ENCODE measurements around the gene PAK5. TPM values are rescaled to one million over a fixed set of nuclear protein-coding genes. Genes with fewer than 3 reads are reported as not detected.

Gene PAK5
- total and polyA plus RNA-seq, 2 donors = 0.19 to 0.75 TPM

DNA sequence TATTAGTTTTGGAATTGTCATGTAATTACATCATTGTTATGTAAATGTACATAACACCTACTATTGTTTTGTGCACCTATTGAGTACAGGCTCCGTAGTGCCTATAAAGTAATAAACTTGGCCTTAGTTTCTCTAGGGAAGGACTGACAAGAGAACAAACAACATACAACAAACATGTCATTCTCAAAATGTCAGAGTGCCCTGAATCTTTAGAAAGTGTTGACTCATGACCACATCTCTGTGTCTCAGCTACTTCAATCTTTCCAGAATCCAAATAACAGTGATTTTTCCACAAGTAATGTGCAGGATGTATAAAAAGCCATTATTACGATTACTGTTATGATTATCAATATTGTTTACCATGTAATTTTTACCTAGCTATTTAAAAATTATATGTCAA lies 307.3 kb downstream of the PAK5 start:
- no peak overlapping the region for H3K4me3 ChIP-seq (ENCODE audit: low read length in 2 of 2)
- H3K27ac ChIP-seq (ENCODE audit: low read depth in 1 of 2, low read length in 1 of 2) = no peak overlapping the region
- H3K9me3 ChIP-seq (ENCODE audit: control insufficient read depth in 2 of 2, insufficient read depth in 1 of 2, low read length in 1 of 2) = no peaks in the 10 kb centered on the region
- H3K36me3 ChIP-seq (ENCODE audit: control insufficient read depth in 2 of 2, insufficient read depth in 2 of 2, low read length in 1 of 2) = no peaks in the 10 kb centered on the region
- peaks cover 0 to 2% of the 10 kb centered on the region in 2 donors for H3K27me3 ChIP-seq (ENCODE audit: control insufficient read depth in 2 of 2, insufficient read depth in 1 of 2, low read length in 1 of 2)
- H3K4me1 ChIP-seq (ENCODE audit: control insufficient read depth in 2 of 2, insufficient read depth in 2 of 2, low read length in 2 of 2) = no peaks in the 10 kb centered on the region
- no peak for DNase-seq (ENCODE audit: low read depth in 6 of 9, low spot score in 9 of 9)
- WGBS = 88% methylated on average over 2 of the region's 2 CpGs

DNA sequence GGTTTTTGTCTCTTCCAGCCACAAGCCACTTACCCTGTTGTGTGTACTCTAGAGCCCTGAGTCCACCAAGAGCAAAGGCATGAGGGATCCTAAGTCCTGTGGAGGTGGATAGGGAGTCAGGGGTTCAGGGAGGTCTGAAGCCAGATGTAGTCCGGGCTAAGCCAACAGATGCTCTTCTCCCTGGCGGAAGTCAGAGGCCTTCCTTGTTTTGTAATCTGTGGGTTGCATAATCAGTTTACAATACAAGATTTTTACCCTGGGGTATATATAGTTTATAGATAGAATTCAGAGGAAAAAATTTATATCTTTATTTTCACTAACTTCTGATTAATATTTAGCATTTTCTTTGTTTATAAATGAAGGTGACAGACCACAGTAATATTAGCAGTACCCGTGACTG lies 315.2 kb downstream of the PAK5 start:
- no peaks in the 10 kb centered on the region for H3K36me3 ChIP-seq (ENCODE audit: control insufficient read depth in 2 of 2, insufficient read depth in 2 of 2, low read length in 1 of 2)
- 78% methylated on average over 3 of the region's 3 CpGs for WGBS
- H3K9me3 ChIP-seq (ENCODE audit: control insufficient read depth in 2 of 2, insufficient read depth in 1 of 2, low read length in 1 of 2) = no peaks in the 10 kb centered on the region
- H3K27me3 ChIP-seq (ENCODE audit: control insufficient read depth in 2 of 2, insufficient read depth in 1 of 2, low read length in 1 of 2) = peaks cover 0 to 19% of the 10 kb centered on the region in 2 donors
- H3K4me1 ChIP-seq (ENCODE audit: control insufficient read depth in 2 of 2, insufficient read depth in 2 of 2, low read length in 2 of 2) = no peaks in the 10 kb centered on the region
- DNase-seq (ENCODE audit: low read depth in 6 of 9, low spot score in 9 of 9) = no peak
- H3K4me3 ChIP-seq (ENCODE audit: low read length in 2 of 2) = no peak overlapping the region
- no peak overlapping the region for H3K27ac ChIP-seq (ENCODE audit: low read depth in 1 of 2, low read length in 1 of 2)

DNA sequence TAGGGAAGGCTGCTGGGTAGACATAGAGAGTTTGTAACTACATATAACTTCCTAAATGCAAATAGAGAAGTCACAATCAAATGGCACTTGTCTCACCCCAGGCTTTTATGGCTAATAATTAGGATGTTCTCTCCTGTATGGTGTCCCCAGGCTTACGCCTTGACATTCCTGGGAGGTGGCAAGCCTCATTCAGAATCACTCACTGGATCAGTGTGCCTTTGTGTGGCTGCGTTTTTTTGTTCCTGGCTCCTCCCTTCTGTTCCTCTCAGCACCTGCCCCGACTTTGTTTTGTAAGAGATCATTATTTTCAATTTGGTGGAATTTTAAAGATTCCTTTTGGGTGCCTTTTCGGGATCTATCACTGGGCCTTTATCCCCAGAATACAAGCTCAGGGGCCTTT lies 318.8 kb downstream of the PAK5 start:
- H3K4me3 ChIP-seq (ENCODE audit: low read length in 2 of 2) = no peak overlapping the region
- no peak for DNase-seq (ENCODE audit: low read depth in 6 of 9, low spot score in 9 of 9)
- H3K9me3 ChIP-seq (ENCODE audit: control insufficient read depth in 2 of 2, insufficient read depth in 1 of 2, low read length in 1 of 2) = no peaks in the 10 kb centered on the region
- H3K27ac ChIP-seq (ENCODE audit: low read depth in 1 of 2, low read length in 1 of 2) = no peak overlapping the region
- no peaks in the 10 kb centered on the region for H3K36me3 ChIP-seq (ENCODE audit: control insufficient read depth in 2 of 2, insufficient read depth in 2 of 2, low read length in 1 of 2)
- H3K4me1 ChIP-seq (ENCODE audit: control insufficient read depth in 2 of 2, insufficient read depth in 2 of 2, low read length in 2 of 2) = peaks cover 0 to 4% of the 10 kb centered on the region in 2 donors
- peaks cover 29 to 52% of the 10 kb centered on the region in 2 donors for H3K27me3 ChIP-seq (ENCODE audit: control insufficient read depth in 2 of 2, insufficient read depth in 1 of 2, low read length in 1 of 2)
- WGBS = 72% methylated on average over 4 of the region's 4 CpGs

DNA sequence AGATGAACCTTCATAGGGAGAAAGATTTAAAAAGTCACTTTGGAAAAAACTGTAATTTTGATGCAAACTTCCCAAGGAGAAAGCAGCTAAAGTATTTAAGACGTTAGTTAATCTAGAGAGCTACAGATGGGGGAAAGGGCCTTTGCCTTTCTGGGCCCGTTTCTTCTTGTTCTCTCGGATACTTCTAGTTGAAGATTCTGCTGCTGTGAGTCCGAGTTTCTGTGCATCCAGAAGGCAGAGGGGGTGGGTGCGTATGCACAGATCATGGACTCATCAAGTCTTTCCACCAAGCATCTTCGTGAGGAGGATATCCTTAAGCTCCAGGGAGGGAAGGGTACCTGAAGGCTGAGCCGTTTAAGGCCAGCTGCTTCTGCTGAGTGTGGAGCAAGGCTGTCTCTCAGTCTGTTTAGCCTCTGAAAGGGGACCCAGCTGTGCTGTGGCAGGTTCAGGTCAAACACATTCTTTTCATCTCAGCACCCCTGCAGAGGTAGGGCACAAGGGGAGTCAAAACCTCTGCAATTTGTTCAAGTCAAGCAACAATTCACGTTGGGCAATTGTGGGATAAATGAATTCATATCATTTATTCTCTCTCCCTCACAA lies 320.2 kb downstream of the PAK5 start:
- H3K4me3 ChIP-seq (ENCODE audit: low read length in 2 of 2) = no peak overlapping the region
- peaks cover 0 to 4% of the 10 kb centered on the region in 2 donors for H3K4me1 ChIP-seq (ENCODE audit: control insufficient read depth in 2 of 2, insufficient read depth in 2 of 2, low read length in 2 of 2)
- WGBS = 25% methylated on average over 8 of the region's 8 CpGs
- H3K27ac ChIP-seq (ENCODE audit: low read depth in 1 of 2, low read length in 1 of 2) = no peak overlapping the region
- H3K9me3 ChIP-seq (ENCODE audit: control insufficient read depth in 2 of 2, insufficient read depth in 1 of 2, low read length in 1 of 2) = no peaks in the 10 kb centered on the region
- H3K27me3 ChIP-seq (ENCODE audit: control insufficient read depth in 2 of 2, insufficient read depth in 1 of 2, low read length in 1 of 2) = peaks cover 41 to 66% of the 10 kb centered on the region in 2 donors
- no peaks in the 10 kb centered on the region for H3K36me3 ChIP-seq (ENCODE audit: control insufficient read depth in 2 of 2, insufficient read depth in 2 of 2, low read length in 1 of 2)
- DNase-seq (ENCODE audit: low read depth in 6 of 9, low spot score in 9 of 9) = no peak

DNA sequence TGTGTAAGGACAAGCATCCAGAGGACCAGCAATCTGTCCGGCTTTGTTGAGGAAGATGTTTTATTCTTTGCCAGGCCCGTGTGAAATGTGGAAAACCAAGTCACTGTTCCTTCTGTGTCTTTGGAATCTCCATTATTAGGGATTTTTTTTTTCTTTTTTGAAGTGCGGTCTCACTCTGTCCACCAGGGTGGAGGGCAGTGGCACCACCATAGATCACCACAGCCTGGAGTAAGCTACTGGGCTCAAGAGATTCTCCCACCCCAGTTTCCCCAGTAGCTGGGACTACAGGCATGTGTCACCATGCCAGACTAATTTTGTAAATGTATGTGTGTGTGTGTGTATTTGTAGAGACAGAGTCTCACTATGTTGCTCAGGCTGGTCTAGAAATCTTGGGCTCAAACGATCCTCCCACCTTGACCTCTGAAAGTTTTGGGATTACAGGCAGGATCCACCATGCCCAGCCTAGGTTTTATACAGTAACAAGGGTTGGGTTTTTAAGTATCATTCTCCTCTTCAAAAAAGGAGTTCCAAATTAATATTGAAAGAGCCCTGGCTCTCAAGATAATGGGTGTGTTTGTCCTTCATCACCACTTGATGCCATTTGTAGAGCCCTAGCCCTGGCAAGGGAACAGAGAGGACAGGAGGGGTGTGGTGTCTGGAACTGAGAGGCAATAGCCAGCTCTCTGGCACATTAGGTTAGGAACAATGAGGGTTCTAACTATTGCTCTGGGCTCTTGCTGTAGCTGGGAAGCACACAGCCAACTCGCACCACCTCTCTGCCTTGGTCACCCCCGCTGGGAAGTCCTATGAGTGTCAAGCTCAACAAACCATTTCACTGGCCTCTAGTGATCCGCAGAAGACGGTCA lies 321.3 kb downstream of the PAK5 start:
- Histone ChIP-seq H3K4me1 (ENCODE audit: control insufficient read depth in 2 of 2, insufficient read depth in 2 of 2, low read length in 2 of 2) (peaks cover 0 to 4% of the 10 kb centered on the region in 2 donors), H3K9me3 (ENCODE audit: control insufficient read depth in 2 of 2, insufficient read depth in 1 of 2, low read length in 1 of 2) (no peaks in the 10 kb centered on the region), H3K36me3 (ENCODE audit: control insufficient read depth in 2 of 2, insufficient read depth in 2 of 2, low read length in 1 of 2) (no peaks in the 10 kb centered on the region), H3K27me3 (ENCODE audit: control insufficient read depth in 2 of 2, insufficient read depth in 1 of 2, low read length in 1 of 2) (peaks cover 41 to 69% of the 10 kb centered on the region in 2 donors), H3K4me3 (ENCODE audit: low read length in 2 of 2) (no peak overlapping the region), H3K27ac (ENCODE audit: low read depth in 1 of 2, low read length in 1 of 2) (no peak overlapping the region)
- no peak for DNase-seq (ENCODE audit: low read depth in 6 of 9, low spot score in 9 of 9)
- WGBS = 39% methylated on average over 8 of the region's 8 CpGs

DNA sequence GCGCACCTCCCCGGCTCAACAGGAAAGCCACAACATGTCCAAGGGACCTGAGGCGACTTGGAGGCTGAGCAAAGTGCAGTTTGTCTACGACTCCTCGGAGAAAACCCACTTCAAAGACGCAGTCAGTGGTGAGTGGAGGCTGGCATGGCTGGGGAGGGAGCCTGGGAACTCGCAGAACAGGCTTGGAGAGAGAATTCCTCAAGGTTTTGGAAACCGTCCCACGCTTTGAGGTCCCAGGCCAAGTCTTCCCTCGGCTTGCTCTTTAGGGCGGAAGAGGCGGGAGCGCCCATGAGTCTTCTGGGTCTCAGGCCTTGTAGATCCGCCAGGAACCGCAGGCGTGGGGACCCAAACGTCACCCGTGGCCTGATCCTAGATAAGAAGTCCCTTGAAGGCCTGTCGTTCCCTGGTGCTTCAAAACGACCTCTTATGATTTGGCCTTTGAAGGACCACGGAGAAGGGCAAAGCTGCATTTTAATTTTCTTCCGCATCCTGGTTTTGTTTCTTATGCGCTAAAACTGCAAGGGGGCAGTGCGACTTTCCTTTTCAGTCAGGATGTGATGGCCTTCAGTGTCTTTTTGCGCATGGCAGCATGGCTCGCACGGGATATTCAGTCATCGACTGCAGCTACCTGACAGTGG lies 322.5 kb downstream of the PAK5 start:
- H3K4me3 ChIP-seq (ENCODE audit: low read length in 2 of 2) = peak overlapping the region in 1 of 2 donors; percentile 4
- H3K27ac ChIP-seq (ENCODE audit: low read depth in 1 of 2, low read length in 1 of 2) = no peak overlapping the region
- WGBS = 4% methylated on average over 28 of the region's 28 CpGs
- H3K9me3 ChIP-seq (ENCODE audit: control insufficient read depth in 2 of 2, insufficient read depth in 1 of 2, low read length in 1 of 2) = no peaks in the 10 kb centered on the region
- H3K4me1 ChIP-seq (ENCODE audit: control insufficient read depth in 2 of 2, insufficient read depth in 2 of 2, low read length in 2 of 2) = peaks cover 0 to 4% of the 10 kb centered on the region in 2 donors
- no peaks in the 10 kb centered on the region for H3K36me3 ChIP-seq (ENCODE audit: control insufficient read depth in 2 of 2, insufficient read depth in 2 of 2, low read length in 1 of 2)
- H3K27me3 ChIP-seq (ENCODE audit: control insufficient read depth in 2 of 2, insufficient read depth in 1 of 2, low read length in 1 of 2) = peaks cover 43 to 77% of the 10 kb centered on the region in 2 donors
- no peak for DNase-seq (ENCODE audit: low read depth in 6 of 9, low spot score in 9 of 9)

DNA sequence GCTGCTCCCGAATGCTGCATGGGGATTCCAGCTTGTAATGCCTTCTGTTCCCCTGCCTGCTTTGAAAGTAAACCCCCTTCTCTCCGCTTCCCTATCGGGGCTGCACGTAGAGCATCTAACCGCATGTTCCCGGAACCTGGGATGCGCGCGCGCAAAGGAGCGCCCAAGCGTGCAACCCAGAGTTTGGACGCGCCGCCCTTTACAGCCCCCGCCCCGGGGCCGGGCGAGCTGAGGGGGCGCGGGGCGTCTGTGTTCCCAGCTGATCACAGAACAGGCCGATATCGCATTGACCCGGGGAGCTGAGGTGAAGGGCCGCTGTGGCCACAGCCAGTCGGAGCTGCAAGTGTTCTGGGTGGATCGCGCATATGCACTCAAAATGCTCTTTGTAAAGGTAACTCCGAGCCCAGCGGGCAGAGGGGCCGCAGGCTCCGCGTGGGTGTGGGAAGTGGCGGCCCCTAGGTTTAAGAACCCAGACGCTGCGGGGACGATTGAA lies 323.1 kb downstream of the PAK5 start:
- H3K36me3 ChIP-seq (ENCODE audit: control insufficient read depth in 2 of 2, insufficient read depth in 2 of 2, low read length in 1 of 2) = no peaks in the 10 kb centered on the region
- H3K27ac ChIP-seq (ENCODE audit: low read depth in 1 of 2, low read length in 1 of 2) = no peak overlapping the region
- 5% methylated on average over 38 of the region's 38 CpGs for WGBS
- no peak for DNase-seq (ENCODE audit: low read depth in 6 of 9, low spot score in 9 of 9)
- H3K4me3 ChIP-seq (ENCODE audit: low read length in 2 of 2) = peak overlapping the region in 1 of 2 donors; percentile 4
- peaks cover 46 to 75% of the 10 kb centered on the region in 2 donors for H3K27me3 ChIP-seq (ENCODE audit: control insufficient read depth in 2 of 2, insufficient read depth in 1 of 2, low read length in 1 of 2)
- H3K4me1 ChIP-seq (ENCODE audit: control insufficient read depth in 2 of 2, insufficient read depth in 2 of 2, low read length in 2 of 2) = peaks cover 0 to 4% of the 10 kb centered on the region in 2 donors
- no peaks in the 10 kb centered on the region for H3K9me3 ChIP-seq (ENCODE audit: control insufficient read depth in 2 of 2, insufficient read depth in 1 of 2, low read length in 1 of 2)

DNA sequence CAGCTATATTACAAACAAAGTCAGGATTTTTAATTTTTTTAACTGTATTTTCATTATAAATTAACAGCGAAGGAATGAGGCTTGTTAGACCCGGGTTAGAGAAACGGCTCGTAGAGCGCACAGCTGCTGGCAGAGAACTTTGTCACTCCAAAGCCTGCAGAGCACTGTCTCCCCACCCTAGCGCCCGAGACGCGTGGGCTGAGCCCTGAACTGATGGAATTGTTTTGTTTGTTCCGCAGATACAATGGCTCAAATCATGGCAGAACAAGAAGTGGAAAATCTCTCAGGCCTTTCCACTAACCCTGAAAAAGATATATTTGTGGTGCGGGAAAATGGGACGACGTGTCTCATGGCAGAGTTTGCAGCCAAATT lies 323.7 kb downstream of the PAK5 start:
- Histone ChIP-seq H3K9me3 (ENCODE audit: control insufficient read depth in 2 of 2, insufficient read depth in 1 of 2, low read length in 1 of 2) (no peaks in the 10 kb centered on the region), H3K36me3 (ENCODE audit: control insufficient read depth in 2 of 2, insufficient read depth in 2 of 2, low read length in 1 of 2) (no peaks in the 10 kb centered on the region), H3K4me3 (ENCODE audit: low read length in 2 of 2) (no peak overlapping the region), H3K27me3 (ENCODE audit: control insufficient read depth in 2 of 2, insufficient read depth in 1 of 2, low read length in 1 of 2) (peaks cover 52 to 78% of the 10 kb centered on the region in 2 donors), H3K4me1 (ENCODE audit: control insufficient read depth in 2 of 2, insufficient read depth in 2 of 2, low read length in 2 of 2) (peaks cover 0 to 4% of the 10 kb centered on the region in 2 donors), H3K27ac (ENCODE audit: low read depth in 1 of 2, low read length in 1 of 2) (no peak overlapping the region)
- no peak for DNase-seq (ENCODE audit: low read depth in 6 of 9, low spot score in 9 of 9)
- 12% methylated on average over 13 of the region's 13 CpGs for WGBS
